H9 (cell line): Measurements from ENCODE around the gene CRYAB. TPM values are rescaled to one million over a fixed set of nuclear protein-coding genes. Genes with fewer than 3 reads are reported as not detected.

Experiments used
- DNase-seq: peaks from one replicate; pipeline ENCODE4 v3.0.0-alpha.2; 2017
- H2AFZ ChIP-seq: one replicate; pipeline ENCODE4 v1.6.1; 2013; ENCODE audit warnings: mild to moderate bottlenecking, low read length, control low read depth, moderate library complexity
- H2AK5ac ChIP-seq: 2 replicates; pipeline ENCODE4 v1.6.1; 2013; ENCODE audit warnings: low read length, control low read depth, mixed read lengths; ENCODE audit not compliant: insufficient read length
- H2BK120ac ChIP-seq: one replicate; pipeline ENCODE4 v1.6.1; 2013; ENCODE audit warnings: low read depth, mild to moderate bottlenecking, low read length, control low read depth, inconsistent platforms; ENCODE audit not compliant: poor library complexity, severe bottlenecking
- H2BK12ac ChIP-seq: 2 replicates; pipeline ENCODE4 v1.6.1; 2013; ENCODE audit warnings: low read length, control low read depth, mixed read lengths, low read depth; ENCODE audit not compliant: insufficient read length
- H2BK15ac ChIP-seq: 2 replicates; pipeline ENCODE4 v1.6.1; 2013; ENCODE audit warnings: low read depth, low read length, control low read depth
- H2BK20ac ChIP-seq: one replicate; pipeline ENCODE4 v1.6.1; 2013; ENCODE audit warnings: low read depth, mild to moderate bottlenecking, low read length, control low read depth, inconsistent platforms; ENCODE audit not compliant: poor library complexity, severe bottlenecking
- H2BK5ac ChIP-seq: 2 replicates; pipeline ENCODE4 v1.6.1; 2013; ENCODE audit warnings: low read length, control low read depth, mixed read lengths; ENCODE audit not compliant: insufficient read length
- H3K14ac ChIP-seq: 2 replicates; pipeline ENCODE4 v1.6.1; 2013; ENCODE audit warnings: low read length, control low read depth; ENCODE audit not compliant: insufficient read depth
- H3K18ac ChIP-seq: 2 replicates; pipeline ENCODE4 v1.6.1; 2013; ENCODE audit warnings: low read depth, mild to moderate bottlenecking, mixed read lengths, low read length, control low read depth; ENCODE audit not compliant: insufficient read length
- H3K23ac ChIP-seq: 2 replicates; pipeline ENCODE4 v1.6.1; 2013; ENCODE audit warnings: low read length, control low read depth, mixed read lengths, low read depth; ENCODE audit not compliant: insufficient read length
- H3K23me2 ChIP-seq: 2 replicates; pipeline ENCODE4 v1.6.1; 2013; ENCODE audit warnings: low read depth, mild to moderate bottlenecking, mixed read lengths, low read length, control low read depth; ENCODE audit not compliant: insufficient read length, poor library complexity, severe bottlenecking
- H3K27ac ChIP-seq: 2 replicates; pipeline ENCODE4 v1.5.1; 2013; ENCODE audit warnings: low read length, control low read depth, mixed read lengths, low read depth; ENCODE audit not compliant: insufficient read length
- H3K27me3 ChIP-seq: 2 replicates; pipeline ENCODE4 v1.6.1; 2013; ENCODE audit warnings: low read length, control low read depth, inconsistent platforms; ENCODE audit not compliant: insufficient read depth
- H3K4ac ChIP-seq: 2 replicates; pipeline ENCODE4 v1.6.1; 2013; ENCODE audit warnings: low read depth, mild to moderate bottlenecking, control low read depth, inconsistent platforms, low read length, moderate library complexity
- H3K4me1 ChIP-seq: 2 replicates; pipeline ENCODE4 v1.6.1; 2013; ENCODE audit warnings: low read length, control low read depth, inconsistent platforms; ENCODE audit not compliant: insufficient read depth
- H3K4me2 ChIP-seq: 2 replicates; pipeline ENCODE4 v1.6.1; 2013; ENCODE audit warnings: low read length, control low read depth, mixed read lengths; ENCODE audit not compliant: insufficient read length, insufficient read depth
- H3K56ac ChIP-seq: 2 replicates; pipeline ENCODE4 v1.6.1; 2013; ENCODE audit warnings: low read depth, mild to moderate bottlenecking, mixed read lengths, low read length, control low read depth; ENCODE audit not compliant: insufficient read length
- H3K79me1 ChIP-seq: 2 replicates; pipeline ENCODE4 v1.6.1; 2013; ENCODE audit warnings: low read depth, mild to moderate bottlenecking, moderate library complexity, low read length, control low read depth, inconsistent platforms; ENCODE audit not compliant: insufficient read depth, poor library complexity, severe bottlenecking
- H3K79me2 ChIP-seq: 2 replicates; pipeline ENCODE4 v1.6.1; 2013; ENCODE audit warnings: low read length, control low read depth, inconsistent platforms; ENCODE audit not compliant: insufficient read depth
- H3K9ac ChIP-seq: 2 replicates; pipeline ENCODE4 v1.6.1; 2013; ENCODE audit warnings: low read length, control low read depth, mixed read lengths; ENCODE audit not compliant: insufficient read length; ENCODE audit errors: extremely low read depth
- H3K9me3 ChIP-seq: one replicate; pipeline ENCODE4 v1.6.1; 2013; ENCODE audit warnings: low read depth, low read length, inconsistent platforms; ENCODE audit not compliant: control insufficient read depth
- H3T11ph ChIP-seq: one replicate; pipeline ENCODE4 v1.6.1; 2013; ENCODE audit warnings: mild to moderate bottlenecking, low read length, control low read depth, inconsistent platforms
- H4K20me1 ChIP-seq: one replicate; pipeline ENCODE4 v1.6.1; 2013; ENCODE audit not compliant: control insufficient read depth, insufficient read length, insufficient read depth
- H4K5ac ChIP-seq: 2 replicates; pipeline ENCODE4 v1.6.1; 2013; ENCODE audit warnings: low read depth, mild to moderate bottlenecking, mixed read lengths, low read length, control low read depth; ENCODE audit not compliant: insufficient read length
- H4K8ac ChIP-seq: replicated peaks from 2 replicates; pipeline ENCODE4 v1.6.1; 2013; ENCODE audit warnings: low read length, control low read depth, mixed read lengths, low read depth; ENCODE audit not compliant: insufficient read length
- H4K91ac ChIP-seq: 2 replicates; pipeline ENCODE4 v1.6.1; 2013; ENCODE audit warnings: low read depth, mild to moderate bottlenecking, moderate library complexity, mixed read lengths, low read length, control low read depth; ENCODE audit not compliant: insufficient read length
- H3K27ac Mint-ChIP-seq, 3 experiments: 2 replicates in 2 of 3; 3 replicates in 1 of 3; pipeline ENCODE4 v1.8.0; 2020 to 2021; ENCODE audit warnings: mixed read lengths in 3 of 3, mild to moderate bottlenecking in 1 of 3, moderate library complexity in 1 of 3
- H3K27me3 Mint-ChIP-seq: 2 replicates; pipeline ENCODE4 v1.8.0; 2021; ENCODE audit warnings: low read depth, mild to moderate bottlenecking, moderate library complexity, mixed read lengths
- H3K36me3 Mint-ChIP-seq, 3 experiments: 2 replicates in 2 of 3; 3 replicates in 1 of 3; pipeline ENCODE4 v1.8.0; 2020 to 2021; ENCODE audit warnings: low read depth in 3 of 3, mixed read lengths in 3 of 3; ENCODE audit not compliant: insufficient read depth in 1 of 3
- H3K4me1 Mint-ChIP-seq, 2 experiments: 2 replicates each; pipeline ENCODE4 v1.8.0; 2020; ENCODE audit warnings: mixed read lengths in 2 of 2
- H3K4me3 Mint-ChIP-seq, 2 experiments: 2 replicates in 1 of 2; 3 replicates in 1 of 2; pipeline ENCODE4 v1.8.0; 2020 to 2021; ENCODE audit warnings: mild to moderate bottlenecking in 2 of 2, mixed read lengths in 2 of 2, moderate library complexity in 1 of 2
- H3K9me3 Mint-ChIP-seq, 2 experiments: 2 replicates in 1 of 2; 3 replicates in 1 of 2; pipeline ENCODE4 v1.8.0; 2020; ENCODE audit warnings: mild to moderate bottlenecking in 2 of 2, mixed read lengths in 2 of 2, moderate library complexity in 1 of 2
- CTCF ChIP-seq: fragments of 200-600 bp; sonication (generic); conservative IDR thresholded peaks from 3 replicates; pipeline ENCODE4 v1.8.0; 2021; ENCODE audit warnings: antibody characterized with exemption, mild to moderate bottlenecking
- WGBS: extraction: QIAGEN DNeasy Blood & Tissue Kit; methylation state at CpG from one replicate; pipeline ENCODE4 v1.1.7; 2013; ENCODE audit warnings: missing lambda C conversion rate, low lambda C conversion rate, mixed read lengths; ENCODE audit not compliant: insufficient read length; ENCODE audit errors: extremely low coverage; 5-methylcytosine and 5-hydroxymethylcytosine counted together
- total RNA-seq: library from RNA; stranded (reverse); gene quantifications from 2 replicates; pipeline ENCODE4 v1.2.1, GENCODE V29; 2021

Gene CRYAB
- total RNA-seq, 1 experiment from 2014 or later = not detected

- H2BK120ac ChIP-seq = no peak within 1 kb of the TSS
- Mint-ChIP-seq H3K4me3 (no peak within 1 kb of the TSS), H3K27me3 (no peaks in the 10 kb centered on the region), H3K27ac (peak within 1 kb of the TSS in 1 of 3 experiments; percentile 93; a peak in 1 of 7 replicates), H3K36me3 (no peaks in the 10 kb centered on the region), H3K9me3 (no peaks in the 10 kb centered on the region), H3K4me1 (peaks cover 21 to 37% of the 10 kb centered on the region in 2 experiments)
- no peak within 1 kb of the TSS for H3K56ac ChIP-seq
- H3K4me1 ChIP-seq = 0 out of 2 replicates have a peak, but pooled peaks cover 2% of the 10 kb centered on the region
- no peak within 1 kb of the TSS for H2BK15ac ChIP-seq
- H4K20me1 ChIP-seq = no peaks in the 10 kb centered on the region
- no peaks in the 10 kb centered on the region for H3K23me2 ChIP-seq
- no peak within 1 kb of the TSS for H3K14ac ChIP-seq
- no peak within 1 kb of the TSS for H2BK12ac ChIP-seq
- no peak within 1 kb of the TSS for H3K27ac ChIP-seq
- no peaks in the 10 kb centered on the region for H3K9me3 ChIP-seq
- no peak within 1 kb of the TSS for H3K4ac ChIP-seq
- no peak within 1 kb of the TSS for H3K9ac ChIP-seq
- no peak within 1 kb of the TSS for H3K23ac ChIP-seq
- H4K91ac ChIP-seq = no peak within 1 kb of the TSS
- WGBS = no CpG with 5 or more reads among the region's 26 CpGs
- no peak within 1 kb of the TSS for H2BK20ac ChIP-seq
- no peak within 1 kb of the TSS for H3K4me2 ChIP-seq
- H3K27me3 ChIP-seq = no peaks in the 10 kb centered on the region
- no peak within 1 kb of the TSS for H2AFZ ChIP-seq
- no peaks in the 10 kb centered on the region for H3K79me1 ChIP-seq
- H3K18ac ChIP-seq = peak within 1 kb of the TSS; percentile 65
- no peak within 1 kb of the TSS for H2AK5ac ChIP-seq
- H4K8ac ChIP-seq = no peak within 1 kb of the TSS
- no peaks in the 10 kb centered on the region for H3K79me2 ChIP-seq
- no peak within 1 kb of the TSS for H3T11ph ChIP-seq
- no peak within 1 kb of the TSS for H4K5ac ChIP-seq
- no peak for TF ChIP-seq CTCF
- no peak for DNase-seq
- H2BK5ac ChIP-seq = no peak within 1 kb of the TSS
These were observed 965 bp upstream of the CRYAB start, which contains the start of gene HSPB2 for GRCh38 chr11:111912535-111912934. HSPB2 (plus strand) TSS chr11:111912734; CDS start chr11:111912830, 96 bp downstream.
